ENCODE measurements around the gene ANGPTL2.

DNA sequence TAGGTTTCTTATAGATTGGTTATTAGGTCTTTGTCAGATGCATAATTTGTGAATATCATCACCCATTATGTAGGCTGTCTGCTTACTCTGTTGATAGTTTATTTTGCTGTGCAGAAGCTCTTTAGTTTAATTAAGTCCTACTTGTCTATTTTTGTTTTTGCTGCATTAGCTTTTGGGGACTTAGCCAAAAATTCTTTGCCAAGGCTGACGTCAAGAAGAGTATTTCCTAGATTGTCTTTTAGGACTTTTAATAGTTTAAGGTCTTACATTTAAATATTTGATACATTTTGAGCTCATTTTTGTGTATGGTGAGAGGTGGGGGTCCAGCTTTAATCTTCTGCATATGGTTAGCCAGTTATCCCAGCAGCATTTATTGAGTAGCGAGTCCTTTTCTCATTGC, 24.8 kb upstream of the ANGPTL2 start:
- TF ChIP-seq, protein P1, sequence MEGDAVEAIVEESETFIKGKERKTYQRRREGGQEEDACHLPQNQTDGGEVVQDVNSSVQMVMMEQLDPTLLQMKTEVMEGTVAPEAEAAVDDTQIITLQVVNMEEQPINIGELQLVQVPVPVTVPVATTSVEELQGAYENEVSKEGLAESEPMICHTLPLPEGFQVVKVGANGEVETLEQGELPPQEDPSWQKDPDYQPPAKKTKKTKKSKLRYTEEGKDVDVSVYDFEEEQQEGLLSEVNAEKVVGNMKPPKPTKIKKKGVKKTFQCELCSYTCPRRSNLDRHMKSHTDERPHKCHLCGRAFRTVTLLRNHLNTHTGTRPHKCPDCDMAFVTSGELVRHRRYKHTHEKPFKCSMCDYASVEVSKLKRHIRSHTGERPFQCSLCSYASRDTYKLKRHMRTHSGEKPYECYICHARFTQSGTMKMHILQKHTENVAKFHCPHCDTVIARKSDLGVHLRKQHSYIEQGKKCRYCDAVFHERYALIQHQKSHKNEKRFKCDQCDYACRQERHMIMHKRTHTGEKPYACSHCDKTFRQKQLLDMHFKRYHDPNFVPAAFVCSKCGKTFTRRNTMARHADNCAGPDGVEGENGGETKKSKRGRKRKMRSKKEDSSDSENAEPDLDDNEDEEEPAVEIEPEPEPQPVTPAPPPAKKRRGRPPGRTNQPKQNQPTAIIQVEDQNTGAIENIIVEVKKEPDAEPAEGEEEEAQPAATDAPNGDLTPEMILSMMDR (IDR thresholded peaks at IDR 0.05) = no peak
- TF ChIP-seq POLR2A (IDR thresholded peaks at IDR 0.05) = no peak
